SK-N-SH (cell line): ENCODE results near the gene DYNC1H1. TPM values are rescaled to one million over a fixed set of nuclear protein-coding genes. Genes with fewer than 3 reads are reported as not detected.

ENCODE experiments used
- CTCF ChIA-PET: fragments of 300-600, 350-600 bp; formaldehyde crosslinking; extraction: SDS; loops from one replicate; lab custom pipeline; 2021; lab: Yijun Ruan, JAX
- POLR2A ChIA-PET: fragments of 350-600 bp; sonication (Branson Sonifier 250); formaldehyde crosslinking; extraction: SDS; loops from one replicate; lab custom pipeline; 2020; ENCODE audit warnings: antibody characterized with exemption, inconsistent platforms; lab: Yijun Ruan, JAX
- DNase-seq: peaks from one replicate; pipeline ENCODE4 v3.0.0; 2012
- H2AFZ ChIP-seq: fragments of 200-600 bp; sonication (generic); 2 replicates; pipeline ENCODE4 v1.8.1; 2016; ENCODE audit warnings: antibody characterized with exemption, mild to moderate bottlenecking, low read depth
- H3F3A ChIP-seq: fragments of 200-600 bp; sonication (generic); replicated peaks from 2 replicates; pipeline ENCODE3; 2016; ENCODE audit warnings: antibody characterized with exemption, mild to moderate bottlenecking; ENCODE audit not compliant: insufficient read depth
- H3K27ac ChIP-seq, 2 experiments: fragments of 200-500 bp in 1 of 2; fragments of 200-600 bp in 1 of 2; sonication (Bioruptor generic) in 1 of 2; sonication (generic), shearing (Covaris generic) in 1 of 2; 2 replicates each; pipeline versions ENCODE4 v1.5.1 to v1.6.1; 2014 to 2016; ENCODE audit warnings: low read depth in 2 of 2, inconsistent platforms in 1 of 2, low read length in 1 of 2, mild to moderate bottlenecking in 1 of 2, mixed read lengths in 1 of 2
- H3K27me3 ChIP-seq: fragments of 200-600 bp; sonication (generic), shearing (Covaris generic); 2 replicates; pipeline ENCODE4 v1.6.1; 2016; ENCODE audit warnings: mixed run types; ENCODE audit not compliant: insufficient read depth
- H3K36me3 ChIP-seq, 2 experiments: fragments of 200-500 bp in 1 of 2; fragments of 200-600 bp in 1 of 2; sonication (Bioruptor generic) in 1 of 2; sonication (generic) in 1 of 2; replicated peaks in 1 of 2; 2 replicates each; pipeline versions ENCODE3 to v1.5.1; 2014 to 2016; ENCODE audit warnings: low read length in 1 of 2, mild to moderate bottlenecking in 1 of 2; ENCODE audit not compliant: insufficient read depth in 2 of 2, control insufficient read depth in 1 of 2
- H3K4me1 ChIP-seq, 2 experiments: fragments of 200-500 bp in 1 of 2; fragments of 200-600 bp in 1 of 2; sonication (Bioruptor generic) in 1 of 2; sonication (generic), shearing (Covaris generic) in 1 of 2; 2 replicates each; pipeline versions ENCODE4 v1.5.1 to v1.6.1; 2014 to 2016; ENCODE audit warnings: low read depth in 1 of 2, low read length in 1 of 2, mixed run types in 1 of 2; ENCODE audit not compliant: insufficient read depth in 2 of 2, control insufficient read depth in 1 of 2
- H3K4me2 ChIP-seq: fragments of 200-600 bp; sonication (generic), shearing (Covaris generic); 2 replicates; pipeline ENCODE4 v1.6.1; 2017; ENCODE audit warnings: mixed run types
- H3K4me3 ChIP-seq, 2 experiments: fragments of 200-500 bp in 1 of 2; fragments of 200-600 bp in 1 of 2; sonication (Bioruptor generic) in 1 of 2; sonication (generic), shearing (Covaris generic) in 1 of 2; 2 replicates each; pipeline versions ENCODE4 v1.5.1 to v1.8.1; 2014 to 2016; ENCODE audit warnings: low read depth in 2 of 2, inconsistent platforms in 1 of 2, low read length in 1 of 2, mild to moderate bottlenecking in 1 of 2, mixed read lengths in 1 of 2, moderate library complexity in 1 of 2
- H3K79me2 ChIP-seq: fragments of 200-600 bp; sonication (generic); 2 replicates; pipeline ENCODE4 v1.8.1; 2017; ENCODE audit warnings: mild to moderate bottlenecking; ENCODE audit not compliant: insufficient read depth
- H3K9ac ChIP-seq: fragments of 200-600 bp; sonication (generic); 2 replicates; pipeline ENCODE4 v1.6.1; 2017; ENCODE audit warnings: mixed run types
- H3K9me2 ChIP-seq: fragments of 200-600 bp; sonication (generic); 2 replicates; pipeline ENCODE4 v1.6.1; 2017; ENCODE audit warnings: mixed run types
- H3K9me3 ChIP-seq: fragments of 200-600 bp; sonication (generic); 2 replicates; pipeline ENCODE4 v1.6.1; 2017; ENCODE audit warnings: mixed run types, mild to moderate bottlenecking, moderate library complexity
- H4K20me1 ChIP-seq: fragments of 200-600 bp; sonication (generic); 2 replicates; pipeline ENCODE4 v1.6.1; 2017; ENCODE audit warnings: mild to moderate bottlenecking, mixed run types; ENCODE audit not compliant: insufficient read depth
- ELF1 ChIP-seq: IDR thresholded peaks from 2 replicates; pipeline ENCODE4 v1.4.0; 2012
- EZH2phosphoT487 ChIP-seq: fragments of 200-600 bp; sonication (generic); IDR thresholded peaks from 2 replicates; pipeline ENCODE4 v1.6.1; 2017; ENCODE audit warnings: low read depth, mixed run types, mild to moderate bottlenecking, antibody characterized with exemption, moderate library complexity, borderline replicate concordance
- FOSL2 ChIP-seq: IDR thresholded peaks from 2 replicates; pipeline ENCODE4 v1.4.0; 2012; ENCODE audit warnings: low read depth, mild to moderate bottlenecking, moderate library complexity, borderline replicate concordance
- FOXJ3 ChIP-seq: sonication (generic); formaldehyde crosslinking; IDR thresholded peaks from 2 replicates; pipeline ENCODE4 v1.5.1; 2020; ENCODE audit warnings: mild to moderate bottlenecking, missing genetic modification reagents
- MEF2A ChIP-seq: IDR thresholded peaks from 2 replicates; pipeline ENCODE4 v1.4.0; 2012; ENCODE audit warnings: low read depth, borderline replicate concordance
- MXI1 ChIP-seq: IDR thresholded peaks from 2 replicates; pipeline ENCODE4 v1.6.1; 2012; ENCODE audit warnings: mild to moderate bottlenecking, low read depth, low read length, improper control_type of control experiment
- NFIC ChIP-seq: IDR thresholded peaks from 2 replicates; pipeline ENCODE4 v1.4.0; 2012; ENCODE audit warnings: borderline replicate concordance
- NRF1 ChIP-seq: IDR thresholded peaks from 2 replicates; pipeline ENCODE4 v1.6.1; 2012; ENCODE audit warnings: low read depth, mild to moderate bottlenecking, low read length
- PBX3 ChIP-seq: IDR thresholded peaks from 2 replicates; pipeline ENCODE4; 2012
- REST ChIP-seq: IDR thresholded peaks from 2 replicates; pipeline ENCODE4 v1.6.1; 2012; ENCODE audit warnings: mild to moderate bottlenecking, low read depth, low read length, moderate library complexity
- SIN3A ChIP-seq: IDR thresholded peaks from 2 replicates; pipeline ENCODE4 v1.6.1; 2012; ENCODE audit warnings: low read depth, mild to moderate bottlenecking, low read length, moderate library complexity, borderline replicate concordance
- TAF1 ChIP-seq: IDR thresholded peaks from 2 replicates; pipeline ENCODE4 v1.6.1; 2012; ENCODE audit warnings: low read depth, mild to moderate bottlenecking, low read length, moderate library complexity, borderline replicate concordance
- TEAD4 ChIP-seq: IDR thresholded peaks from 2 replicates; pipeline ENCODE4 v1.4.0; 2012; ENCODE audit warnings: mild to moderate bottlenecking, borderline replicate concordance; ENCODE audit not compliant: insufficient read depth
- USF1 ChIP-seq: IDR thresholded peaks from 2 replicates; pipeline ENCODE4 v1.4.0; 2012; ENCODE audit warnings: low read depth, borderline replicate concordance
- USF2 ChIP-seq: fragments of 150-350 bp; IDR thresholded peaks from 2 replicates; pipeline ENCODE4 v1.6.1; 2017; ENCODE audit warnings: antibody characterized with exemption, low read length, low read depth, borderline replicate concordance
- WGBS: methylation state at CpG from one replicate; pipeline ENCODE4 v1.1.6; 2017; ENCODE audit warnings: low lambda C conversion rate; 5-methylcytosine and 5-hydroxymethylcytosine counted together
- polyA plus RNA-seq, 3 experiments: library from polyadenylated mRNA; depleted of rRNA; stranded (reverse); fragments of >200 nt; gene quantifications; 2 replicates each; pipeline ENCODE4 v1.2.3, GENCODE V29; 2012

The DYNC1H1 gene
- polyA plus RNA-seq, 1 of the 3 experiments (the other 2 are of a cell fraction): 140 TPM

- Histone ChIP-seq H3K36me3 (no peaks in the 10 kb centered on the region), H3K9me3 (no peaks in the 10 kb centered on the region), H3K79me2 (peaks cover 6% of the 10 kb centered on the region), H3K27me3 (no peaks in the 10 kb centered on the region), H3K9ac (no peak overlapping the region), H3F3A (peaks cover 3% of the 10 kb centered on the region), H3K27ac (no peak overlapping the region), H2AFZ (no peak overlapping the region), H3K4me3 (no peak overlapping the region), H3K4me1 (peaks cover 0 to 3% of the 10 kb centered on the region in 2 experiments; a peak in 1 of 4 replicates), H3K4me2 (no peak overlapping the region), H3K9me2 (no peaks in the 10 kb centered on the region), H4K20me1 (no peaks in the 10 kb centered on the region)
- ChIA-PET CTCF (interaction anchor here (2.4 kb wide), 1 partner anchor 184 kb away, joined by 13 read pairs; no protein-coding TSS in a partner anchor), POLR2A (no interaction called here)
- DNase-seq: no peak
- WGBS: 65% methylated on average over 6 of the region's 6 CpGs
- TF ChIP-seq EZH2phosphoT487: no peak
- TF ChIP-seq PBX3: no peak
- TF ChIP-seq MEF2A: no peak
- no peak for TF ChIP-seq MXI1
- TF ChIP-seq USF1: no peak
- no peak for TF ChIP-seq NFIC
- TF ChIP-seq TEAD4: no peak
- no peak for TF ChIP-seq SIN3A
- no peak for TF ChIP-seq NRF1
- TF ChIP-seq TAF1: no peak
- TF ChIP-seq FOXJ3 (CRISPR knock-in tag): no peak
- no peak for TF ChIP-seq USF2
- TF ChIP-seq REST: no peak
- no peak for TF ChIP-seq FOSL2
- no peak for TF ChIP-seq ELF1
These were observed 9.9 kb upstream of the DYNC1H1 start for GRCh38 chr14:101954501-101954900.
